Astrocyte (in vitro differentiated cells and primary cell): ENCODE measurements around the gene GPR82. TPM values are rescaled to one million over a fixed set of nuclear protein-coding genes. Genes with fewer than 3 reads are reported as not detected.
A peak's percentile ranks its signal among the peaks of the same experiment; 100 is the strongest.

Source experiments
- DNase-seq: peaks from one replicate; pipeline ENCODE4 v3.0.0-alpha.2; 2010; ENCODE audit warnings: low read depth
- FAIRE-seq: peaks from 2 replicates; lab custom pipeline; 2011; peaks lifted over from hg19 to GRCh38; lab: Jason Lieb, UNC
- H2AFZ ChIP-seq: 2 replicates; pipeline ENCODE4 v1.6.0; 2012; ENCODE audit warnings: low read depth, low read length, inconsistent platforms
- H3K27ac ChIP-seq: 2 replicates; pipeline ENCODE4 v1.5.1; 2011; ENCODE audit warnings: low read depth, low read length, inconsistent platforms
- H3K27me3 ChIP-seq: 2 replicates; pipeline ENCODE4 v1.6.0; 2011; ENCODE audit warnings: low read length, inconsistent platforms; ENCODE audit not compliant: insufficient read depth
- H3K36me3 ChIP-seq: 2 replicates; pipeline ENCODE4 v1.5.1; 2011; ENCODE audit warnings: low read length, inconsistent platforms; ENCODE audit not compliant: insufficient read depth
- H3K4me1 ChIP-seq: 2 replicates; pipeline ENCODE4 v1.5.1; 2011; ENCODE audit warnings: low read length, inconsistent platforms; ENCODE audit not compliant: insufficient read depth
- H3K4me2 ChIP-seq: 2 replicates; pipeline ENCODE4 v1.6.0; 2012; ENCODE audit warnings: low read length, inconsistent platforms
- H3K4me3 ChIP-seq: 2 replicates; pipeline ENCODE4 v1.5.1; 2011; ENCODE audit warnings: low read depth, mild to moderate bottlenecking, low read length, inconsistent platforms; ENCODE audit not compliant: insufficient read depth
- H3K79me2 ChIP-seq: 2 replicates; pipeline ENCODE4 v1.6.0; 2012; ENCODE audit warnings: mild to moderate bottlenecking, low read length, inconsistent platforms; ENCODE audit not compliant: insufficient read depth
- H3K9ac ChIP-seq: 2 replicates; pipeline ENCODE4 v1.6.0; 2012; ENCODE audit warnings: mild to moderate bottlenecking, low read length, inconsistent platforms
- H3K9me3 ChIP-seq: 2 replicates; pipeline ENCODE4 v1.5.1; 2012; ENCODE audit warnings: low read depth, mild to moderate bottlenecking, low read length, inconsistent platforms; ENCODE audit not compliant: insufficient read depth
- H4K20me1 ChIP-seq: 2 replicates; pipeline ENCODE4 v1.6.0; 2012; ENCODE audit warnings: low read length, inconsistent platforms; ENCODE audit not compliant: insufficient read depth
- H3K27ac Mint-ChIP-seq: one replicate; pipeline ENCODE4 v1.8.0; 2021; ENCODE audit warnings: mild to moderate bottlenecking, mixed read lengths; ENCODE audit not compliant: unreplicated experiment
- H3K27me3 Mint-ChIP-seq: one replicate; pipeline ENCODE4 v1.8.0; 2021; ENCODE audit warnings: low read depth, mixed read lengths; ENCODE audit not compliant: unreplicated experiment
- H3K36me3 Mint-ChIP-seq: one replicate; pipeline ENCODE4 v1.8.0; 2021; ENCODE audit warnings: low read depth, mixed read lengths; ENCODE audit not compliant: unreplicated experiment
- H3K4me1 Mint-ChIP-seq: one replicate; pipeline ENCODE4 v1.8.0; 2021; ENCODE audit warnings: low read depth, mixed read lengths; ENCODE audit not compliant: unreplicated experiment
- H3K4me3 Mint-ChIP-seq: one replicate; pipeline ENCODE4 v1.8.0; 2021; ENCODE audit warnings: mild to moderate bottlenecking, moderate library complexity, mixed read lengths; ENCODE audit not compliant: unreplicated experiment
- H3K9me3 Mint-ChIP-seq: one replicate; pipeline ENCODE4 v1.8.0; 2021; ENCODE audit warnings: mild to moderate bottlenecking, mixed read lengths; ENCODE audit not compliant: unreplicated experiment
- EZH2 ChIP-seq: IDR thresholded peaks from 2 replicates; pipeline ENCODE4 v1.6.1; 2012; ENCODE audit warnings: mild to moderate bottlenecking, low read length, inconsistent platforms; ENCODE audit not compliant: insufficient read depth
- total RNA-seq: library from RNA; stranded (reverse); gene quantifications from 2 replicates; pipeline ENCODE4 v1.2.1, GENCODE V29; 2021
- TF ChIP-seq, protein P1 (sequence below): IDR thresholded peaks from 2 replicates; pipeline ENCODE4 v1.5.1; 2011; ENCODE audit warnings: low read depth, mild to moderate bottlenecking, inconsistent platforms, low read length, moderate library complexity; ENCODE audit not compliant: insufficient read depth

The GPR82 gene
- total RNA-seq, 1 donor from 2014 or later = not detected

DNA sequence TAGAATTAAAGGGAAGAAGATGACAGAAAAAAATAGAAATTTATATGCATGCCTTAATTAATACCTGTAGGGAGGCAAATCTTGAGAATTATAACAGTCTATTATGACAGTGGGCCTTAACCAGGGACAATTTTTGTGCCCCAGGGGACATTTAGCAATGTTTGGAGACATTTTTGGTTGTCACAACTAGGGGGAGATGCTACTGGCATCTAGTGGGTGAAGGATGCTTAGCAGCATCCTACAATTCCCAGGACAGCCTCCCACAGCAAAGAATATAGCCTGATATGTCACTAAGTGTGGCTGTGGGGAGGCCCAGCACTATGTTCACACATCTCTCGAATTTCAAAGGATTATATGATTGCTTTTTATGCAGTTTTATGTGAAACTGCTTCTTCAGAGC lies 10.5 kb downstream of the GPR82 start:
- Histone ChIP-seq H4K20me1 (no peaks in the 10 kb centered on the region), H3K27me3 (no peaks in the 10 kb centered on the region), H2AFZ (no peak overlapping the region), H3K4me3 (no peak overlapping the region), H3K4me1 (no peaks in the 10 kb centered on the region), H3K79me2 (no peaks in the 10 kb centered on the region), H3K9me3 (no peaks in the 10 kb centered on the region), H3K4me2 (no peak overlapping the region), H3K36me3 (no peaks in the 10 kb centered on the region), H3K9ac (no peak overlapping the region), H3K27ac (no peak overlapping the region)
- H3K36me3 Mint-ChIP-seq = no peaks in the 10 kb centered on the region
- FAIRE-seq (peak; percentile 13), DNase-seq (no peak)
- H3K4me3 Mint-ChIP-seq = no peak overlapping the region
- H3K4me1 Mint-ChIP-seq = peaks cover 8% of the 10 kb centered on the region
- no peaks in the 10 kb centered on the region for H3K9me3 Mint-ChIP-seq
- H3K27ac Mint-ChIP-seq = no peak overlapping the region
- no peak for TF ChIP-seq EZH2
- TF ChIP-seq, protein P1, sequence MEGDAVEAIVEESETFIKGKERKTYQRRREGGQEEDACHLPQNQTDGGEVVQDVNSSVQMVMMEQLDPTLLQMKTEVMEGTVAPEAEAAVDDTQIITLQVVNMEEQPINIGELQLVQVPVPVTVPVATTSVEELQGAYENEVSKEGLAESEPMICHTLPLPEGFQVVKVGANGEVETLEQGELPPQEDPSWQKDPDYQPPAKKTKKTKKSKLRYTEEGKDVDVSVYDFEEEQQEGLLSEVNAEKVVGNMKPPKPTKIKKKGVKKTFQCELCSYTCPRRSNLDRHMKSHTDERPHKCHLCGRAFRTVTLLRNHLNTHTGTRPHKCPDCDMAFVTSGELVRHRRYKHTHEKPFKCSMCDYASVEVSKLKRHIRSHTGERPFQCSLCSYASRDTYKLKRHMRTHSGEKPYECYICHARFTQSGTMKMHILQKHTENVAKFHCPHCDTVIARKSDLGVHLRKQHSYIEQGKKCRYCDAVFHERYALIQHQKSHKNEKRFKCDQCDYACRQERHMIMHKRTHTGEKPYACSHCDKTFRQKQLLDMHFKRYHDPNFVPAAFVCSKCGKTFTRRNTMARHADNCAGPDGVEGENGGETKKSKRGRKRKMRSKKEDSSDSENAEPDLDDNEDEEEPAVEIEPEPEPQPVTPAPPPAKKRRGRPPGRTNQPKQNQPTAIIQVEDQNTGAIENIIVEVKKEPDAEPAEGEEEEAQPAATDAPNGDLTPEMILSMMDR = peak; percentile 22
- no peaks in the 10 kb centered on the region for H3K27me3 Mint-ChIP-seq

DNA sequence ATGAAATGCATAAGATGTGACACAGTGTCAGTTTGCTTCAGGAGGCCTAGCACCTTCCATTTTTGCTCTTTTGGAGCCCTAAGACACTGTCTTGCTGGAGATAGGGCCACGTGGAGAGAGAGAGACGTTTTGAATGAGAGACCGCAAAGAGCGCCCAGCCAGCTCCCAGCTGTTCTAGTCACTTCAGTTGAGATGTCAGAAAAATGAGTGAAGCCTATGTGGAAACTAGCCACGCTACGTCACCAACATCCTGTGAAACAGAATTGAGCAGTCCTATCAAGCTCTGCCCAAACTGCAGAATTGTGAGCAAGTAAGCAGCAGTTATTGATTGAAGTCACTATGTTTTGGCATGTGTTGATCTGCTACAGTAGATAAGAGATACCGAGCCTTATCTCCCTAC lies 13.1 kb downstream of the GPR82 start:
- H3K27me3 ChIP-seq = no peaks in the 10 kb centered on the region
- H3K4me3 ChIP-seq = no peak overlapping the region
- peaks cover 7% of the 10 kb centered on the region for H3K4me1 Mint-ChIP-seq
- H3K4me1 ChIP-seq = no peaks in the 10 kb centered on the region
- no peak overlapping the region for H3K4me3 Mint-ChIP-seq
- H2AFZ ChIP-seq = no peak overlapping the region
- DNase-seq (no peak), FAIRE-seq (no peak)
- H3K27ac ChIP-seq = no peak overlapping the region
- H3K27me3 Mint-ChIP-seq = no peaks in the 10 kb centered on the region
- no peaks in the 10 kb centered on the region for H3K36me3 ChIP-seq
- no peak overlapping the region for H3K27ac Mint-ChIP-seq
- H4K20me1 ChIP-seq = no peaks in the 10 kb centered on the region
- no peaks in the 10 kb centered on the region for H3K9me3 ChIP-seq
- no peaks in the 10 kb centered on the region for H3K9me3 Mint-ChIP-seq
- no peak overlapping the region for H3K4me2 ChIP-seq
- no peak overlapping the region for H3K9ac ChIP-seq
- no peaks in the 10 kb centered on the region for H3K79me2 ChIP-seq
- no peaks in the 10 kb centered on the region for H3K36me3 Mint-ChIP-seq
- TF ChIP-seq, protein P1 = no peak
- TF ChIP-seq EZH2 = no peak

DNA sequence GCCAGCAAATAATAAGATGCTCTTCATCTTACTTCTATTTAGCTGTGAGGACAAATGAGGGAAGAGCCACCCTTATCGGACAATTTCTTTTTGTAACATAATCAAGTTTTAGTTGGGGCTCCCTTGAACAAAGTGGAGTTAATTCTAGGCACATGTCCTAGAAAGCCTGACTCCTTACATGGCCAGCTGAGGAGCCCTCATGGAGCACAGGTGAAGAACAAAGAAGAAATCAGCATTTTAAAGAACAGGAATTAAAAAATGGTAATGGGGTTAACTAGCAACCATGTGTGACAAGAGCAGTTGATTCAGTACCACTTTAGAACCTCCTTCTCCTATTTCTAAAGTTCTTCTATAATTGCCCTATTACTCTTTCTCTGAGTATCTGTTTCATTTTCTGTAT lies 15.9 kb downstream of the GPR82 start:
- TF ChIP-seq, protein P1 = no peak
- no peak for TF ChIP-seq EZH2
- Histone ChIP-seq H3K36me3 (no peaks in the 10 kb centered on the region), H3K27ac (no peak overlapping the region), H4K20me1 (no peaks in the 10 kb centered on the region), H3K4me2 (no peak overlapping the region), H3K4me1 (no peaks in the 10 kb centered on the region), H3K27me3 (no peaks in the 10 kb centered on the region), H2AFZ (no peak overlapping the region), H3K4me3 (no peak overlapping the region), H3K79me2 (no peaks in the 10 kb centered on the region), H3K9ac (no peak overlapping the region), H3K9me3 (no peaks in the 10 kb centered on the region)
- DNase-seq (no peak), FAIRE-seq (peak; percentile 60)
- no peaks in the 10 kb centered on the region for H3K4me1 Mint-ChIP-seq
- H3K27ac Mint-ChIP-seq = no peak overlapping the region
- no peaks in the 10 kb centered on the region for H3K27me3 Mint-ChIP-seq
- H3K9me3 Mint-ChIP-seq = no peaks in the 10 kb centered on the region
- H3K4me3 Mint-ChIP-seq = no peak overlapping the region
- no peaks in the 10 kb centered on the region for H3K36me3 Mint-ChIP-seq
